HG03064 (cell line): ENCODE data around the gene GATB.

Experiments used
- ATAC-seq: cut with Tn5 transposase; IDR thresholded peaks from one replicate; pipeline ENCODE4 v1.9.1; 2021; ENCODE audit warnings: low read depth; ENCODE audit not compliant: unreplicated experiment

The GATB gene

GRCh38 chr4:151624626-151625565 is 135.9 kb downstream of the GATB start:
- no peak for ATAC-seq
